Measurements from ENCODE around the gene ZDHHC18.
"Not testable (repeated sequence)": the region's sequence is repeated elsewhere in the genome, so short reads cannot be mapped to it uniquely, and the experiment has no call there.

The ZDHHC18 gene

GRCh38 chr1:26862781-26863684 lies 36.5 kb downstream of the ZDHHC18 start, which contains the start of gene SFN:
SFN (plus strand) TSS chr1:26863149; CDS start chr1:26863213, 64 bp downstream.
- DNase-seq, result peak; percentile 89

GRCh38 chr1:26863685-26864077 lies 37.2 kb downstream of the ZDHHC18 start:
- no peak for DNase-seq

- peak; percentile 81 for DNase-seq
These were observed 38.4 kb downstream of the ZDHHC18 start for GRCh38 chr1:26864610-26865480.

GRCh38 chr1:26873097-26873496 lies 46.6 kb downstream of the ZDHHC18 start:
- not testable (repeated sequence) for DNase-seq

GRCh38 chr1:26874896-26875295 lies 48.4 kb downstream of the ZDHHC18 start:
- no peak for DNase-seq

GRCh38 chr1:26877326-26877725 lies 50.8 kb downstream of the ZDHHC18 start:
- DNase-seq, result no peak

- no peak for DNase-seq
These were observed 53.3 kb downstream of the ZDHHC18 start for GRCh38 chr1:26879793-26880192.

GRCh38 chr1:26881611-26882010 lies 55.1 kb downstream of the ZDHHC18 start:
- not testable (repeated sequence) for DNase-seq

GRCh38 chr1:26882696-26883463 lies 56.4 kb downstream of the ZDHHC18 start:
- DNase-seq, result no peak

GRCh38 chr1:26887125-26887524 lies 60.6 kb downstream of the ZDHHC18 start:
- DNase-seq, result no peak

- no peak for DNase-seq
These were observed 61.7 kb downstream of the ZDHHC18 start for GRCh38 chr1:26888231-26888630.

GRCh38 chr1:26889551-26890466 lies 63.3 kb downstream of the ZDHHC18 start, which contains the start of gene GPN2:
GPN2 (minus strand) TSS chr1:26890283; CDS start chr1:26890096, 187 bp downstream.
- DNase-seq, result peak; percentile 26

GRCh38 chr1:26890467-26890796 lies 63.9 kb downstream of the ZDHHC18 start:
- no peak for DNase-seq

- no peak for DNase-seq
These were observed 67.8 kb downstream of the ZDHHC18 start for GRCh38 chr1:26894263-26894662.

GRCh38 chr1:26897351-26897750 lies 70.9 kb downstream of the ZDHHC18 start:
- no peak for DNase-seq

GRCh38 chr1:26900001-26900814 lies 73.7 kb downstream of the ZDHHC18 start, which contains the start of gene GPATCH3:
GPATCH3 (minus strand) TSS chr1:26900467; CDS start chr1:26900442, 25 bp downstream.
- peak; percentile 75 for DNase-seq

GRCh38 chr1:26900815-26901511 lies 74.5 kb downstream of the ZDHHC18 start:
- DNase-seq, result no peak

Data from NCI-H748 treated with DMSO at 0.1 percent for 48 hours (cell line).